ENCODE measurements around the gene ZNF525. TPM values are rescaled to one million over a fixed set of nuclear protein-coding genes. Genes with fewer than 3 reads are reported as not detected.

ZNF525 gene
- total and polyA plus RNA-seq, 2 of the 13 experiments (the other 11 are each of a cell fraction or from before 2014, with no cell fraction given), result 3.4 to 8.7 TPM

DNA sequence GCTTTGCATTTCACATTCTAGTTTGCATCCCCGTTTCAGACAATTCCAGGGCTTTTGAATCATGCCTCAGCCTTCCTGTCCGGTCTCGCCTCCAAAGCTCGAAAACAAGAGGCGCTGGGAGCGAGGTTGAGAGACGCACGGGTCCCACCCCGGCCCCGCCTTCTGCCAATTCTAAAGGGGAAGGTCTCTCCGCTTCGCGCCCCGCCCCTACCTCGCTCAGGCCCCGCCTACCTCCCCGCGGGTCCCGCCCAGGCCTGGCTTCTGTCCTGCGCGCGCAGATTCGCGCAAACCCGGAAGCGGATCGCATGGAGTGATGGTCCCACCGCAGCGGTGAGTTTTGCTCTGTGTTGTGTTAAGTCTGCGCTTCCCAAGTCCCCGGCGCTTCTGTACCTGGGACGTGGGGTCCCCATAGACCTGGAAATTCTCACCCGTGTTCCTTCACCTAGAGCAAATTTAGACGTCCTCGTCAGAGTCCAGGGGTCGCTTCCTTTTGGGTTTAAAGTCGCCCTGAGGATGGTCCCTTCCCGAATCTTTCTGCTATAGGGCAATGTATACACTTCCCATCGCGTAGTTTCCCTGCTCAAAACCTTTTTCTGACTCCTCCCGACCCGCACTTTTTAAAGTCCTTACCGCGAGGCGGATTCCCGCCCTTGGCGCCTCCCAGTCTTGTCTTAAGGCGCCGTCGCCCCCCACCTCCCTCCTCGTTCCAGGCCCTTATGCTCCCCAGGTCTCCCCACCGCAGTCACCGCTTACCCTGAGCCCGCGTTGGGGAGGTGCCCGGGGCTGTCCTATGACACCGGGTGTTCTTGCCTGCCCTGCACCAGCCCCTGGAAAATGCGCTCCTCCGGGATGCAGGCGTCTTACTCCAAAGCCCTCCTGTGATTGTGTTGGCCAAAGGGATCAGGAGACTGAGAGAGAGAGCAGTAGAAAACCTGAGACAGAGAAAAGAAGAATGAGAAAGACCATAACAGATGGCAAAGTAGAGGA is 31.7 kb upstream of the ZNF525 start, which contains the start of gene ZNF845 (continued):
- TF ChIP-seq, protein P1, sequence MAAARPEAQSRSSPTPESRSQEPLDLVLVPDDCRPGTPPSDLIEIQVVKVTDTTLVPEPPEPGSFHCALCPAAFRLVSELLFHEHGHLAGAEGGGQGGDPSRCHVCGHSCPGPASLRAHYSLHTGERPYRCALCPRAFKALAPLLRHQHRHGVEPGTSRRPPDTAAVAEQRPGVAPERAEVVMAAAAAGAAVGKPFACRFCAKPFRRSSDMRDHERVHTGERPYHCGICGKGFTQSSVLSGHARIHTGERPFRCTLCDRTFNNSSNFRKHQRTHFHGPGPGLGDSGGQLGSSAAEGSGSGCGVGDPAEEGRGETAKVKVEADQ (CRISPR knock-in tag; IDR thresholded peaks at IDR 0.05; ENCODE audit: borderline replicate concordance), result no peak
- TF ChIP-seq MAZ (IDR thresholded peaks at IDR 0.05; ENCODE audit: borderline replicate concordance, low read depth, low read length) (no peak), MAZ (CRISPR knock-in tag; IDR thresholded peaks at IDR 0.05; ENCODE audit: low read depth) (0 out of 2 replicates have a peak, but pooled peaks have one; percentile 31), ZNF224 (CRISPR knock-in tag; IDR thresholded peaks at IDR 0.05) (no peak), ZFY (CRISPR knock-in tag; IDR thresholded peaks at IDR 0.05) (0 out of 2 replicates have a peak, but pooled peaks have one; percentile 26), NR2C2 (CRISPR knock-in tag; IDR thresholded peaks at IDR 0.05; ENCODE audit: borderline replicate concordance) (peak; percentile 62; the same call in 1 of the 2 replicates), LCORL (IDR thresholded peaks at IDR 0.05) (no peak), LCORL (CRISPR knock-in tag; IDR thresholded peaks at IDR 0.05) (peak; percentile 38; the same call in 1 of the 2 replicates), ELF1 (CRISPR knock-in tag; IDR thresholded peaks at IDR 0.05) (peak; percentile 99), ZSCAN22 (CRISPR knock-in tag; IDR thresholded peaks at IDR 0.05) (no peak), SP5 (CRISPR knock-in tag; IDR thresholded peaks at IDR 0.05; ENCODE audit: borderline replicate concordance, low read depth) (peak; percentile 42; the same call in 1 of the 2 replicates), ZMYM4 (CRISPR knock-in tag; IDR thresholded peaks at IDR 0.05) (peak; percentile 59; the same call in 1 of the 2 replicates), ZNF431 (CRISPR knock-in tag; IDR thresholded peaks at IDR 0.05; ENCODE audit: borderline replicate concordance, low read depth) (no peak), THAP11 (CRISPR knock-in tag; IDR thresholded peaks at IDR 0.05) (peak; percentile 75)
- TF ChIP-seq, protein P2, sequence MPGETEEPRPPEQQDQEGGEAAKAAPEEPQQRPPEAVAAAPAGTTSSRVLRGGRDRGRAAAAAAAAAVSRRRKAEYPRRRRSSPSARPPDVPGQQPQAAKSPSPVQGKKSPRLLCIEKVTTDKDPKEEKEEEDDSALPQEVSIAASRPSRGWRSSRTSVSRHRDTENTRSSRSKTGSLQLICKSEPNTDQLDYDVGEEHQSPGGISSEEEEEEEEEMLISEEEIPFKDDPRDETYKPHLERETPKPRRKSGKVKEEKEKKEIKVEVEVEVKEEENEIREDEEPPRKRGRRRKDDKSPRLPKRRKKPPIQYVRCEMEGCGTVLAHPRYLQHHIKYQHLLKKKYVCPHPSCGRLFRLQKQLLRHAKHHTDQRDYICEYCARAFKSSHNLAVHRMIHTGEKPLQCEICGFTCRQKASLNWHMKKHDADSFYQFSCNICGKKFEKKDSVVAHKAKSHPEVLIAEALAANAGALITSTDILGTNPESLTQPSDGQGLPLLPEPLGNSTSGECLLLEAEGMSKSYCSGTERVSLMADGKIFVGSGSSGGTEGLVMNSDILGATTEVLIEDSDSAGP (CRISPR knock-in tag; IDR thresholded peaks at IDR 0.05; ENCODE audit: borderline replicate concordance), result peak; percentile 55; the same call in 1 of the 2 replicates
- TF ChIP-seq, protein P3, sequence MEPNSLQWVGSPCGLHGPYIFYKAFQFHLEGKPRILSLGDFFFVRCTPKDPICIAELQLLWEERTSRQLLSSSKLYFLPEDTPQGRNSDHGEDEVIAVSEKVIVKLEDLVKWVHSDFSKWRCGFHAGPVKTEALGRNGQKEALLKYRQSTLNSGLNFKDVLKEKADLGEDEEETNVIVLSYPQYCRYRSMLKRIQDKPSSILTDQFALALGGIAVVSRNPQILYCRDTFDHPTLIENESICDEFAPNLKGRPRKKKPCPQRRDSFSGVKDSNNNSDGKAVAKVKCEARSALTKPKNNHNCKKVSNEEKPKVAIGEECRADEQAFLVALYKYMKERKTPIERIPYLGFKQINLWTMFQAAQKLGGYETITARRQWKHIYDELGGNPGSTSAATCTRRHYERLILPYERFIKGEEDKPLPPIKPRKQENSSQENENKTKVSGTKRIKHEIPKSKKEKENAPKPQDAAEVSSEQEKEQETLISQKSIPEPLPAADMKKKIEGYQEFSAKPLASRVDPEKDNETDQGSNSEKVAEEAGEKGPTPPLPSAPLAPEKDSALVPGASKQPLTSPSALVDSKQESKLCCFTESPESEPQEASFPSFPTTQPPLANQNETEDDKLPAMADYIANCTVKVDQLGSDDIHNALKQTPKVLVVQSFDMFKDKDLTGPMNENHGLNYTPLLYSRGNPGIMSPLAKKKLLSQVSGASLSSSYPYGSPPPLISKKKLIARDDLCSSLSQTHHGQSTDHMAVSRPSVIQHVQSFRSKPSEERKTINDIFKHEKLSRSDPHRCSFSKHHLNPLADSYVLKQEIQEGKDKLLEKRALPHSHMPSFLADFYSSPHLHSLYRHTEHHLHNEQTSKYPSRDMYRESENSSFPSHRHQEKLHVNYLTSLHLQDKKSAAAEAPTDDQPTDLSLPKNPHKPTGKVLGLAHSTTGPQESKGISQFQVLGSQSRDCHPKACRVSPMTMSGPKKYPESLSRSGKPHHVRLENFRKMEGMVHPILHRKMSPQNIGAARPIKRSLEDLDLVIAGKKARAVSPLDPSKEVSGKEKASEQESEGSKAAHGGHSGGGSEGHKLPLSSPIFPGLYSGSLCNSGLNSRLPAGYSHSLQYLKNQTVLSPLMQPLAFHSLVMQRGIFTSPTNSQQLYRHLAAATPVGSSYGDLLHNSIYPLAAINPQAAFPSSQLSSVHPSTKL (CRISPR knock-in tag; IDR thresholded peaks at IDR 0.05), result 0 out of 2 replicates have a peak, but pooled peaks have one; percentile 26
- TF ChIP-seq, protein P4, sequence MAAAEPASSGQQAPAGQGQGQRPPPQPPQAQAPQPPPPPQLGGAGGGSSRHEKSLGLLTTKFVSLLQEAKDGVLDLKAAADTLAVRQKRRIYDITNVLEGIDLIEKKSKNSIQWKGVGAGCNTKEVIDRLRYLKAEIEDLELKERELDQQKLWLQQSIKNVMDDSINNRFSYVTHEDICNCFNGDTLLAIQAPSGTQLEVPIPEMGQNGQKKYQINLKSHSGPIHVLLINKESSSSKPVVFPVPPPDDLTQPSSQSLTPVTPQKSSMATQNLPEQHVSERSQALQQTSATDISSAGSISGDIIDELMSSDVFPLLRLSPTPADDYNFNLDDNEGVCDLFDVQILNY (CRISPR knock-in tag; conservative IDR thresholded peaks at IDR 0.05), result 0 out of 2 replicates have a peak, but pooled peaks have one; percentile 7
- TF ChIP-seq, protein P5, sequence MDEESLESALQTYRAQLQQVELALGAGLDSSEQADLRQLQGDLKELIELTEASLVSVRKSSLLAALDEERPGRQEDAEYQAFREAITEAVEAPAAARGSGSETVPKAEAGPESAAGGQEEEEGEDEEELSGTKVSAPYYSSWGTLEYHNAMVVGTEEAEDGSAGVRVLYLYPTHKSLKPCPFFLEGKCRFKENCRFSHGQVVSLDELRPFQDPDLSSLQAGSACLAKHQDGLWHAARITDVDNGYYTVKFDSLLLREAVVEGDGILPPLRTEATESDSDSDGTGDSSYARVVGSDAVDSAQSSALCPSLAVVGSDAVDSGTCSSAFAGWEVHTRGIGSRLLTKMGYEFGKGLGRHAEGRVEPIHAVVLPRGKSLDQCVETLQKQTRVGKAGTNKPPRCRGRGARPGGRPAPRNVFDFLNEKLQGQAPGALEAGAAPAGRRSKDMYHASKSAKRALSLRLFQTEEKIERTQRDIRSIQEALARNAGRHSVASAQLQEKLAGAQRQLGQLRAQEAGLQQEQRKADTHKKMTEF (CRISPR knock-in tag; IDR thresholded peaks at IDR 0.05), result 0 out of 2 replicates have a peak, but pooled peaks have one; percentile 21

All from HepG2 (cell line).